VCaP (cell line): Measurements from ENCODE around the gene ZNF536.

Source experiments
- H3K27ac ChIP-seq: fragments of 450-650 bp; 2 replicates; pipeline ENCODE4 v1.5.1; 2017
- CTCF ChIP-seq: fragments of 450-650 bp; conservative IDR thresholded peaks from 2 replicates; pipeline ENCODE4 v1.5.1; 2017; ENCODE audit warnings: mild to moderate bottlenecking, moderate library complexity

ZNF536 gene

GRCh38 chr19:30355586-30355985 is 16.6 kb upstream of the ZNF536 start:
- no peak for TF ChIP-seq CTCF
- no peak overlapping the region for H3K27ac ChIP-seq

- no peak overlapping the region for H3K27ac ChIP-seq
- TF ChIP-seq CTCF = no peak
Observed at GRCh38 chr19:30356951-30357579, 15.1 kb upstream of the ZNF536 start.

GRCh38 chr19:30357580-30357954 is 14.6 kb upstream of the ZNF536 start:
- TF ChIP-seq CTCF = no peak
- no peak overlapping the region for H3K27ac ChIP-seq

DNA sequence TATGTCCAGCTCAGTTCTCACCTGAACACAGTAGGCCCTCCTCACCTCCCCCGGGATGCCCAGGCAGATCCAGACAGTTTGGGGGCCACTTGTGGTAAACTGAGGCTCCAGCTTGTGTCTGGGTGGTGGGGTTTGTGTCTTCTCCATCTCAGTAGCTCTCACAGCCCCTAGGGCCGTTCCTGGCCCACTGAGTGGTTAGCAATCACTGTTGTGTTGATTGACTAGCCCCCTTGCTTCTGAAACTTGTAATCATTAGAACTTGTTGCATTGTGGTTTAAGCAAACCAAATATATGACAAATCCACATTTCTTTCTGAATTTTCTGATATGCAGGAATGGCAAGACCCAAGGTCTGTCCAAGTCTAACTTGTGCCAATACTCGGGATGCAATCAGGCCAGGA is 13.9 kb upstream of the ZNF536 start:
- no peak overlapping the region for H3K27ac ChIP-seq
- TF ChIP-seq CTCF = no peak

DNA sequence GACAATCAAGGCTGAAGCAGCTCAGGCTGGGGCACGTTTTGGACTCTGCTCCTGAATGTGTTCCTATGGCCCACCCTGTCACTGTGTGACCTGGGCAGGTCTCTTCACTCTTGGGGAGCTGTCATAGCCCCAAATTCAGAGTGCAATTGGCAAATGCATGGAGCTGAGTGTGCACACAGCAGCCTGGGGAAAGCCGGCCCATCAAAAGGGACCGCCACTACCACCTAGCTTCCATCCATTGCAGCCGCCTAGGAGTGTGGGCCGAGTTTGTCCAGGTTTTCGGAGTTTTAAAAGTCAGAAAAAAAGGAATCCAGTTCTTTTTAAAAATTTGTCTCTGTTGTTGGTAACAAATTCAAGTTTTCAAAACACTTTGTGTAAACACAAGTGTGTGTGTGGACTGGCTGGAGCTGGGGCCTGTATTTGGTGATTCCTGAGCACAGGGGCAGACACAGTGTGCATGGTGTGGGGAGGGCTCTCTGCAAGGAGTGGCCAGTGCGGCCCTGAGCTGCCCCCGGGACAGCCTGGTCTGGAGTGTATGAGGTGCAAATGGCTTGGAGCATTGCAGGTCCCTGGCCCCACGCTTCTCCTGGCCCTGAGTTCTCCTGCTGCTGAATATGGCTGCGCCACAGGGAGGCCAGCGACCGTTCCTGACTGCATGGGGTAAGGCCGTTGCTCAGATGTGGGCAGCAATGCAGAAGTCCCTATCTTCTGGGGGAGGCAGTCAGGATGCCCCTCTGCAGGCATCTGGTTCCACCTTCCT is 13.2 kb upstream of the ZNF536 start:
- no peak for TF ChIP-seq CTCF
- H3K27ac ChIP-seq = peak overlapping the region; percentile 83

- H3K27ac ChIP-seq = peak overlapping the region; percentile 83
- no peak for TF ChIP-seq CTCF
Observed at GRCh38 chr19:30359936-30360335, 12.2 kb upstream of the ZNF536 start.

- peak overlapping the region; percentile 83 for H3K27ac ChIP-seq
- no peak for TF ChIP-seq CTCF
Observed at GRCh38 chr19:30360376-30361106, 11.6 kb upstream of the ZNF536 start.
